ENCODE data around the gene RELL1. TPM values are rescaled to one million over a fixed set of nuclear protein-coding genes. Genes with fewer than 3 reads are reported as not detected.

RELL1 gene
- total RNA-seq, 1 experiment from 2014 or later, result 45.3 TPM

DNA sequence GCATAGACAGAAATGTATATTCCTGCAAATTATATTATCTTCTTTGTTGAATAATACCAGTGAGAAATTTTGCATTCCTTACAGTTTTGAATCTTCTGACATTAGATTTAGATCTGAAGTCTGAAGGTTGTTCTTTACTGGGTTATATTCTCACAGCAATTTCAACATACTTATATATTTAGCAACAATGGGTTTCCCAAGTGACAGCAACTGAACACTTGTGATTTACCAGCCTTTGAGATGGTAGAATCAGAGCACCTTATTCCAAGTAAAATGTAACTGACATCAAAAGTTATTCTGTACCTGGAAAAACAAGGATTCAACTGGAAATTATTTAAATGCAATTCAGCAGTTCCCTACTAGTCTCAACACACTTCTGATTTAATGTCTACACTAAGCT is 66.0 kb downstream of the RELL1 start:
- no TSS peak for BruUV-seq (replicated peaks)
- Histone ChIP-seq H3K4me1 (peaks cover 4% of the 10 kb centered on the region), H3K4me3 (ENCODE audit: low read depth, low read length) (no peak overlapping the region), H3K9me3 (no peaks in the 10 kb centered on the region), H3K27me3 (replicated peaks; ENCODE audit: control insufficient read depth, insufficient read depth, low read length) (no peaks in the 10 kb centered on the region), H3K36me3 (ENCODE audit: control insufficient read depth, insufficient read depth, low read length) (no peaks in the 10 kb centered on the region; the same call in none of the 2 replicates)
- H3K4me3 Mint-ChIP-seq (ENCODE audit: unreplicated experiment), result no peak overlapping the region
- POLR2A ChIA-PET, result interaction anchor here (1.0 kb wide), 1 partner anchor 167 kb away, joined by 3 read pairs; a partner anchor contains a TSS
- TF ChIP-seq, protein P1, sequence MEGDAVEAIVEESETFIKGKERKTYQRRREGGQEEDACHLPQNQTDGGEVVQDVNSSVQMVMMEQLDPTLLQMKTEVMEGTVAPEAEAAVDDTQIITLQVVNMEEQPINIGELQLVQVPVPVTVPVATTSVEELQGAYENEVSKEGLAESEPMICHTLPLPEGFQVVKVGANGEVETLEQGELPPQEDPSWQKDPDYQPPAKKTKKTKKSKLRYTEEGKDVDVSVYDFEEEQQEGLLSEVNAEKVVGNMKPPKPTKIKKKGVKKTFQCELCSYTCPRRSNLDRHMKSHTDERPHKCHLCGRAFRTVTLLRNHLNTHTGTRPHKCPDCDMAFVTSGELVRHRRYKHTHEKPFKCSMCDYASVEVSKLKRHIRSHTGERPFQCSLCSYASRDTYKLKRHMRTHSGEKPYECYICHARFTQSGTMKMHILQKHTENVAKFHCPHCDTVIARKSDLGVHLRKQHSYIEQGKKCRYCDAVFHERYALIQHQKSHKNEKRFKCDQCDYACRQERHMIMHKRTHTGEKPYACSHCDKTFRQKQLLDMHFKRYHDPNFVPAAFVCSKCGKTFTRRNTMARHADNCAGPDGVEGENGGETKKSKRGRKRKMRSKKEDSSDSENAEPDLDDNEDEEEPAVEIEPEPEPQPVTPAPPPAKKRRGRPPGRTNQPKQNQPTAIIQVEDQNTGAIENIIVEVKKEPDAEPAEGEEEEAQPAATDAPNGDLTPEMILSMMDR (IDR thresholded peaks at IDR 0.05; ENCODE audit: insufficient read depth in 1 of 2, low read depth in 1 of 2, low read length in 1 of 2, severe bottlenecking in 1 of 2, unreplicated experiment in 1 of 2), result no peak
- H3K4me1 Mint-ChIP-seq (ENCODE audit: low read depth, unreplicated experiment), result no peaks in the 10 kb centered on the region
- no peak for DNase-seq
- intact Hi-C loops (cut with micrococcal nuclease; ENCODE audit: unreplicated experiment), result no loop called here
- no peak overlapping the region for H3K27ac Mint-ChIP-seq (ENCODE audit: unreplicated experiment)
- peaks cover 14% of the 10 kb centered on the region for H3K36me3 Mint-ChIP-seq (ENCODE audit: insufficient read depth, unreplicated experiment)
- CTCF ChIA-PET, result no interaction called here
- H3K9me3 Mint-ChIP-seq (ENCODE audit: unreplicated experiment), result no peaks in the 10 kb centered on the region
- H3K27me3 Mint-ChIP-seq (ENCODE audit: insufficient read depth, unreplicated experiment), result no peaks in the 10 kb centered on the region

GRCh38 chr4:37615720-37616063 is 70.5 kb downstream of the RELL1 start:
- Mint-ChIP-seq H3K4me1 (ENCODE audit: low read depth, unreplicated experiment) (no peaks in the 10 kb centered on the region), H3K36me3 (ENCODE audit: insufficient read depth, unreplicated experiment) (peaks cover 15% of the 10 kb centered on the region), H3K27ac (ENCODE audit: unreplicated experiment) (no peak overlapping the region), H3K4me3 (ENCODE audit: unreplicated experiment) (no peak overlapping the region), H3K9me3 (ENCODE audit: unreplicated experiment) (no peaks in the 10 kb centered on the region), H3K27me3 (ENCODE audit: insufficient read depth, unreplicated experiment) (no peaks in the 10 kb centered on the region)
- Histone ChIP-seq H3K9me3 (no peaks in the 10 kb centered on the region), H3K36me3 (ENCODE audit: control insufficient read depth, insufficient read depth, low read length) (no peaks in the 10 kb centered on the region), H3K4me1 (no peaks in the 10 kb centered on the region), H3K27me3 (replicated peaks; ENCODE audit: control insufficient read depth, insufficient read depth, low read length) (no peaks in the 10 kb centered on the region), H3K4me3 (ENCODE audit: low read depth, low read length) (no peak overlapping the region)
- TF ChIP-seq, protein P1 (IDR thresholded peaks at IDR 0.05; ENCODE audit: insufficient read depth in 1 of 2, low read depth in 1 of 2, low read length in 1 of 2, severe bottlenecking in 1 of 2, unreplicated experiment in 1 of 2), result no peak
- no TSS peak for BruUV-seq (replicated peaks)
- DNase-seq, result no peak
- CTCF ChIA-PET, result no interaction called here
- intact Hi-C loops (cut with micrococcal nuclease; ENCODE audit: unreplicated experiment), result no loop called here
- POLR2A ChIA-PET, result no interaction called here

GRCh38 chr4:37615059-37615719 is 71.0 kb downstream of the RELL1 start:
- no peak overlapping the region for H3K27ac Mint-ChIP-seq (ENCODE audit: unreplicated experiment)
- DNase-seq, result no peak
- CTCF ChIA-PET, result no interaction called here
- TF ChIP-seq, protein P1 (IDR thresholded peaks at IDR 0.05; ENCODE audit: insufficient read depth in 1 of 2, low read depth in 1 of 2, low read length in 1 of 2, severe bottlenecking in 1 of 2, unreplicated experiment in 1 of 2), result no peak
- H3K4me3 Mint-ChIP-seq (ENCODE audit: unreplicated experiment), result no peak overlapping the region
- no peaks in the 10 kb centered on the region for H3K27me3 Mint-ChIP-seq (ENCODE audit: insufficient read depth, unreplicated experiment)
- H3K9me3 ChIP-seq, result no peaks in the 10 kb centered on the region
- POLR2A ChIA-PET, result no interaction called here
- no peaks in the 10 kb centered on the region for H3K4me1 ChIP-seq
- intact Hi-C loops (cut with micrococcal nuclease; ENCODE audit: unreplicated experiment), result no loop called here
- BruUV-seq (replicated peaks), result no TSS peak
- no peaks in the 10 kb centered on the region for H3K36me3 ChIP-seq (ENCODE audit: control insufficient read depth, insufficient read depth, low read length)
- H3K9me3 Mint-ChIP-seq (ENCODE audit: unreplicated experiment), result no peaks in the 10 kb centered on the region
- peaks cover 15% of the 10 kb centered on the region for H3K36me3 Mint-ChIP-seq (ENCODE audit: insufficient read depth, unreplicated experiment)
- H3K4me3 ChIP-seq (ENCODE audit: low read depth, low read length), result no peak overlapping the region
- H3K27me3 ChIP-seq (replicated peaks; ENCODE audit: control insufficient read depth, insufficient read depth, low read length), result no peaks in the 10 kb centered on the region
- no peaks in the 10 kb centered on the region for H3K4me1 Mint-ChIP-seq (ENCODE audit: low read depth, unreplicated experiment)

All from Caco-2 (cell line).